H1 (cell line): Measurements from ENCODE around the gene SYT14. TPM values are rescaled to one million over a fixed set of nuclear protein-coding genes. Genes with fewer than 3 reads are reported as not detected.

Experiments
- CTCF ChIA-PET: fragments of 300-600 bp; sonication (Branson Sonifier 250); formaldehyde crosslinking; loops from one replicate; lab custom pipeline; 2021; ENCODE audit not compliant: partially characterized antibody; lab: Charles Lee
- POLR2A ChIA-PET: fragments of 300-600 bp; sonication (Branson Sonifier 250); formaldehyde crosslinking; loops from one replicate; lab custom pipeline; 2021; ENCODE audit warnings: inconsistent platforms; ENCODE audit not compliant: partially characterized antibody; lab: Charles Lee
- DNase-seq, 2 experiments: peaks; one replicate each; pipeline versions ENCODE4 v3.0.0 to v3.0.0-alpha.2; 2010 to 2022; ENCODE audit warnings: low spot score in 2 of 2, low read depth in 1 of 2, mixed read lengths in 1 of 2
- FAIRE-seq: peaks from 2 replicates; lab custom pipeline; 2011; peaks lifted over from hg19 to GRCh38; lab: Jason Lieb, UNC
- H2AFZ ChIP-seq: 2 replicates; pipeline ENCODE4 v1.8.1; 2012; ENCODE audit warnings: low read length, inconsistent platforms
- H2AK5ac ChIP-seq: 2 replicates; pipeline ENCODE4 v1.6.1; 2013; ENCODE audit warnings: low read depth, low read length
- H2BK120ac ChIP-seq: replicated peaks from 2 replicates; pipeline ENCODE3; 2013; ENCODE audit warnings: low read depth, low read length, inconsistent platforms
- H2BK12ac ChIP-seq: 2 replicates; pipeline ENCODE4 v1.6.1; 2013; ENCODE audit warnings: low read depth, low read length
- H2BK15ac ChIP-seq: 2 replicates; pipeline ENCODE4 v1.6.1; 2013; ENCODE audit warnings: low read length
- H2BK20ac ChIP-seq: 2 replicates; pipeline ENCODE4 v1.6.1; 2013; ENCODE audit warnings: low read length
- H2BK5ac ChIP-seq: 2 replicates; pipeline ENCODE4 v1.6.1; 2013; ENCODE audit warnings: low read depth, low read length
- H3K14ac ChIP-seq: 2 replicates; pipeline ENCODE4 v1.6.1; 2013; ENCODE audit warnings: inconsistent platforms; ENCODE audit not compliant: insufficient read length
- H3K18ac ChIP-seq: 2 replicates; pipeline ENCODE4 v1.6.1; 2013; ENCODE audit warnings: low read length; ENCODE audit errors: extremely low read depth
- H3K23ac ChIP-seq: 2 replicates; pipeline ENCODE4 v1.6.1; 2013; ENCODE audit warnings: inconsistent platforms; ENCODE audit not compliant: insufficient read length
- H3K23me2 ChIP-seq: 2 replicates; pipeline ENCODE4 v1.6.1; 2013; ENCODE audit warnings: low read depth, low read length
- H3K27ac ChIP-seq: 2 replicates; pipeline ENCODE4 v1.6.1; 2011; ENCODE audit warnings: low read depth, low read length, inconsistent platforms
- H3K27me3 ChIP-seq, 4 experiments: replicated peaks in 1 of 4; 1 replicate in 1 of 4; 2 replicates in 3 of 4; pipeline versions ENCODE4 v1.6.1 to v1.8.1; 2011 to 2013; ENCODE audit warnings: low read length in 3 of 4, mild to moderate bottlenecking in 3 of 4, inconsistent platforms in 2 of 4, mixed read lengths in 2 of 4, moderate library complexity in 1 of 4; ENCODE audit not compliant: control insufficient read depth in 3 of 4, insufficient read depth in 3 of 4; ENCODE audit errors: extremely low read depth in 1 of 4
- H3K36me3 ChIP-seq, 4 experiments: 2 replicates each; pipeline versions ENCODE4 v1.6.1 to v1.8.1; 2011 to 2013; ENCODE audit warnings: mild to moderate bottlenecking in 4 of 4, low read length in 3 of 4, moderate library complexity in 2 of 4, control low read depth in 1 of 4, inconsistent platforms in 1 of 4; ENCODE audit not compliant: insufficient read depth in 4 of 4, control insufficient read depth in 2 of 4
- H3K4ac ChIP-seq: replicated peaks from 2 replicates; pipeline ENCODE3; 2013; ENCODE audit warnings: low read length, low read depth, mixed read lengths, inconsistent platforms; ENCODE audit not compliant: insufficient read length
- H3K4me1 ChIP-seq, 4 experiments: replicated peaks in 1 of 4; 1 replicate in 1 of 4; 2 replicates in 3 of 4; pipeline versions ENCODE4 v1.6.1 to v1.8.1; 2011 to 2013; ENCODE audit warnings: low read length in 3 of 4, inconsistent platforms in 2 of 4, mixed read lengths in 1 of 4; ENCODE audit not compliant: insufficient read depth in 4 of 4, control insufficient read depth in 3 of 4
- H3K4me2 ChIP-seq, 2 experiments: 2 replicates each; pipeline versions ENCODE4 v1.6.1 to v1.8.1; 2011 to 2013; ENCODE audit warnings: low read depth in 2 of 2, low read length in 2 of 2, control low read depth in 1 of 2, inconsistent platforms in 1 of 2, mild to moderate bottlenecking in 1 of 2; ENCODE audit not compliant: insufficient read depth in 1 of 2
- H3K4me3 ChIP-seq, 4 experiments: fragments of 200-600, 300-600 bp in 1 of 4; sonication (generic), shearing (Covaris generic), sonication (Bioruptor Twin) in 1 of 4; 2 replicates each; pipeline versions ENCODE4 v1.5.1 to v1.8.1; 2011 to 2016; ENCODE audit warnings: low read length in 4 of 4, low read depth in 3 of 4, control low read depth in 2 of 4, inconsistent platforms in 2 of 4, mild to moderate bottlenecking in 2 of 4, mixed read lengths in 1 of 4, moderate library complexity in 1 of 4; ENCODE audit not compliant: insufficient read depth in 2 of 4; ENCODE audit errors: extremely low read depth in 1 of 4
- H3K56ac ChIP-seq: replicated peaks from 2 replicates; pipeline ENCODE3; 2013; ENCODE audit warnings: low read depth, mild to moderate bottlenecking, mixed read lengths, low read length, inconsistent platforms; ENCODE audit not compliant: insufficient read length
- H3K79me1 ChIP-seq: 2 replicates; pipeline ENCODE4 v1.6.1; 2013; ENCODE audit warnings: low read depth, low read length, control low read depth
- H3K79me2 ChIP-seq, 2 experiments: 2 replicates each; pipeline versions ENCODE4 v1.6.1 to v1.8.1; 2012 to 2013; ENCODE audit warnings: low read length in 2 of 2, mild to moderate bottlenecking in 2 of 2, inconsistent platforms in 1 of 2; ENCODE audit not compliant: insufficient read depth in 2 of 2, control insufficient read depth in 1 of 2
- H3K9ac ChIP-seq, 4 experiments: replicated peaks in 1 of 4; 1 replicate in 1 of 4; 2 replicates in 3 of 4; pipeline versions ENCODE4 v1.6.1 to v1.8.1; 2011 to 2013; ENCODE audit warnings: low read depth in 3 of 4, low read length in 3 of 4, control low read depth in 2 of 4, mild to moderate bottlenecking in 2 of 4, moderate library complexity in 2 of 4, inconsistent platforms in 1 of 4; ENCODE audit errors: extremely low read depth in 1 of 4
- H3K9me3 ChIP-seq, 2 experiments: 2 replicates each; pipeline versions ENCODE4 v1.6.1 to v1.8.1; 2012 to 2013; ENCODE audit warnings: mild to moderate bottlenecking in 2 of 2, moderate library complexity in 2 of 2, control low read depth in 1 of 2, inconsistent platforms in 1 of 2, low read depth in 1 of 2, low read length in 1 of 2, mixed read lengths in 1 of 2; ENCODE audit not compliant: insufficient read depth in 2 of 2
- H4K20me1 ChIP-seq, 2 experiments: replicated peaks in 1 of 2; 2 replicates each; pipeline versions ENCODE3 to v1.8.1; 2011 to 2013; ENCODE audit warnings: inconsistent platforms in 2 of 2, low read length in 2 of 2, mild to moderate bottlenecking in 1 of 2; ENCODE audit not compliant: insufficient read depth in 2 of 2, control insufficient read depth in 1 of 2
- H4K5ac ChIP-seq: 2 replicates; pipeline ENCODE4 v1.6.1; 2013; ENCODE audit warnings: low read length, low read depth, mixed read lengths, inconsistent platforms; ENCODE audit not compliant: insufficient read length
- H4K8ac ChIP-seq: 2 replicates; pipeline ENCODE4 v1.8.0; 2013; ENCODE audit warnings: mild to moderate bottlenecking, moderate library complexity, low read length, inconsistent platforms; ENCODE audit not compliant: insufficient read depth; ENCODE audit errors: extremely low read depth
- H4K91ac ChIP-seq: replicated peaks from 2 replicates; pipeline ENCODE3; 2013; ENCODE audit warnings: low read length, mixed read lengths, inconsistent platforms; ENCODE audit not compliant: insufficient read length
- CHD2 ChIP-seq: IDR thresholded peaks from 2 replicates; pipeline ENCODE4 v1.6.1; 2012; ENCODE audit warnings: low read length, improper control_type of control experiment
- TAF1 ChIP-seq: IDR thresholded peaks from 2 replicates; pipeline ENCODE4 v1.6.1; 2011; ENCODE audit warnings: mild to moderate bottlenecking, low read depth, low read length
- YY1 ChIP-seq: IDR thresholded peaks from 2 replicates; pipeline ENCODE4 v1.6.1; 2011; ENCODE audit warnings: low read depth, mild to moderate bottlenecking, low read length
- WGBS, 2 experiments: shearing (Covaris generic) in 1 of 2; methylation state at CpG; one replicate each; pipeline versions ENCODE4 v1.1.6 to v1.1.7; 2013 to 2015; ENCODE audit warnings: low lambda C conversion rate in 2 of 2, mixed read lengths in 2 of 2, inconsistent platforms in 1 of 2, low coverage in 1 of 2, missing lambda C conversion rate in 1 of 2; ENCODE audit not compliant: insufficient replicate concordance in 2 of 2, insufficient coverage in 1 of 2, insufficient read length in 1 of 2; ENCODE audit errors: extremely low coverage in 1 of 2, missing lambda C conversion rate in 1 of 2; 5-methylcytosine and 5-hydroxymethylcytosine counted together
- polyA plus RNA-seq, 7 experiments: library from polyadenylated mRNA; depleted of rRNA in 3 of 7; stranded (reverse) in 5 of 7; unstranded in 2 of 7; fragments of >200 nt in 5 of 7; fragments of 200-250 nt in 2 of 7; gene quantifications; 1 replicate in 5 of 7; 2 replicates in 1 of 7; 4 replicates in 1 of 7; pipeline versions ENCODE4 v1.2.1 to v1.2.3, GENCODE V29; 2011 to 2013; ENCODE audit warnings: missing spikeins in 2 of 7, mixed read lengths in 2 of 7
- total RNA-seq: library from RNA; stranded (reverse); fragmentation: NEBNext Ultra II Directional; extraction: Animal tissue kit (Norgen Biotek cat#: 25700); gene quantifications from 2 replicates; pipeline ENCODE4 v1.2.1, GENCODE V29; 2021
- TF ChIP-seq, protein P1 (sequence below): IDR thresholded peaks from 2 replicates; pipeline ENCODE4 v1.6.1; 2012; ENCODE audit warnings: inconsistent platforms
- TF ChIP-seq, protein P2 (sequence below): IDR thresholded peaks from 2 replicates; pipeline ENCODE4 v1.6.1; 2012; ENCODE audit warnings: low read length, inconsistent platforms

The SYT14 gene
- total and polyA plus RNA-seq, 2 of the 8 experiments (the other 6 are each of a cell fraction or from before 2014, with no cell fraction given) = 2.3 to 18.4 TPM

DNA sequence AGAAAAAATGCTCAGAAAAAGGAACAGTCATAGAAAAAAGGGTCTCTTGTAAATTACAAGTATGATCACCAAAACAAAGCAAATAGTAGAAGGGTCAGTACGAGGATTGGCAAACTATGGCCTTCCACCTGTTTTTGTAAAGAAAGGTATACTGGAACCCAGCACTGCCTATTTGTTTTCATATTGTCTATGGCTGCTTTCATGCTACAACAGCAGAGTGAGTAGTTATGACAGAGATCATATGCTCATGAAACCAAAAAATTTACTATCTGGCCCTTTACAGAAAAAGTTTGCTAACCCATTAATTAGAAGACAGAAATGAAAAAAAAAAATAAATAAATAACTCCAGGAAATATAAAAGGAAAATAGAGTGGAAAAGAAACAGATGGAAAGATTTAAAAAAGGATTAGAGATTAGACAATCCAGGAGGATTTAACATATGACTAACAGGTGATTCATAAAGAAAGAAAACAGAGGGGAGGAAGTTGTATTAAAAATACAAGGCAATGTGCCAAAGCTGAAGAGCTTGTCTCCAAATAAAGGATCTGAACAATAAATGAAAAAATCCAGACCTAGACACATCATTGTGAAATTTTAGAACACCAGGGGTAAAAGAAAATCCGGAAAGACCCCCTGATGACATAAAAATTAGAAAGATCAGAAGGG, 186.0 kb downstream of the SYT14 start:
- Histone ChIP-seq H3K4me1 (peaks cover 0 to 2% (median 0%) of the 10 kb centered on the region in 4 experiments; a peak in 1 of 7 replicates), H3K23ac (no peak overlapping the region), H3K9ac (no peak overlapping the region), H3K79me1 (no peaks in the 10 kb centered on the region), H3K36me3 (no peaks in the 10 kb centered on the region), H2BK20ac (no peak overlapping the region), H4K20me1 (no peaks in the 10 kb centered on the region), H3K23me2 (no peaks in the 10 kb centered on the region), H3K27ac (no peak overlapping the region), H2BK12ac (no peak overlapping the region), H3K79me2 (no peaks in the 10 kb centered on the region), H3K4ac (no peak overlapping the region), H3K4me2 (no peak overlapping the region), H2BK5ac (no peak overlapping the region), H4K5ac (no peak overlapping the region), H4K8ac (no peak overlapping the region), H3K56ac (no peak overlapping the region), H4K91ac (no peak overlapping the region), H3K14ac (no peak overlapping the region), H3K18ac (no peak overlapping the region), H2AK5ac (no peak overlapping the region), H3K9me3 (no peaks in the 10 kb centered on the region), H2BK120ac (no peak overlapping the region), H2AFZ (no peak overlapping the region), H3K4me3 (no peak overlapping the region), H3K27me3 (no peaks in the 10 kb centered on the region), H2BK15ac (no peak overlapping the region)
- FAIRE-seq (no peak), DNase-seq (no peak)
- CTCF ChIA-PET = no interaction called here
- TF ChIP-seq, protein P1, sequence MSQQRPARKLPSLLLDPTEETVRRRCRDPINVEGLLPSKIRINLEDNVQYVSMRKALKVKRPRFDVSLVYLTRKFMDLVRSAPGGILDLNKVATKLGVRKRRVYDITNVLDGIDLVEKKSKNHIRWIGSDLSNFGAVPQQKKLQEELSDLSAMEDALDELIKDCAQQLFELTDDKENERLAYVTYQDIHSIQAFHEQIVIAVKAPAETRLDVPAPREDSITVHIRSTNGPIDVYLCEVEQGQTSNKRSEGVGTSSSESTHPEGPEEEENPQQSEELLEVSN = no peak
- TF ChIP-seq, protein P2, sequence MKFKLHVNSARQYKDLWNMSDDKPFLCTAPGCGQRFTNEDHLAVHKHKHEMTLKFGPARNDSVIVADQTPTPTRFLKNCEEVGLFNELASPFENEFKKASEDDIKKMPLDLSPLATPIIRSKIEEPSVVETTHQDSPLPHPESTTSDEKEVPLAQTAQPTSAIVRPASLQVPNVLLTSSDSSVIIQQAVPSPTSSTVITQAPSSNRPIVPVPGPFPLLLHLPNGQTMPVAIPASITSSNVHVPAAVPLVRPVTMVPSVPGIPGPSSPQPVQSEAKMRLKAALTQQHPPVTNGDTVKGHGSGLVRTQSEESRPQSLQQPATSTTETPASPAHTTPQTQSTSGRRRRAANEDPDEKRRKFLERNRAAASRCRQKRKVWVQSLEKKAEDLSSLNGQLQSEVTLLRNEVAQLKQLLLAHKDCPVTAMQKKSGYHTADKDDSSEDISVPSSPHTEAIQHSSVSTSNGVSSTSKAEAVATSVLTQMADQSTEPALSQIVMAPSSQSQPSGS = no peak
- TF ChIP-seq TAF1 (no peak), YY1 (no peak), CHD2 (no peak)
- POLR2A ChIA-PET = no interaction called here
- WGBS, 2 experiments = 83% methylated on average over 2 of the region's 2 CpGs; no CpG with 5 or more reads in 1 of the 2 experiments
